ENCODE measurements around the gene PLEKHH2. TPM values are rescaled to one million over a fixed set of nuclear protein-coding genes. Genes with fewer than 3 reads are reported as not detected.

The PLEKHH2 gene
- polyA plus RNA-seq, 3 donors = not detected

DNA sequence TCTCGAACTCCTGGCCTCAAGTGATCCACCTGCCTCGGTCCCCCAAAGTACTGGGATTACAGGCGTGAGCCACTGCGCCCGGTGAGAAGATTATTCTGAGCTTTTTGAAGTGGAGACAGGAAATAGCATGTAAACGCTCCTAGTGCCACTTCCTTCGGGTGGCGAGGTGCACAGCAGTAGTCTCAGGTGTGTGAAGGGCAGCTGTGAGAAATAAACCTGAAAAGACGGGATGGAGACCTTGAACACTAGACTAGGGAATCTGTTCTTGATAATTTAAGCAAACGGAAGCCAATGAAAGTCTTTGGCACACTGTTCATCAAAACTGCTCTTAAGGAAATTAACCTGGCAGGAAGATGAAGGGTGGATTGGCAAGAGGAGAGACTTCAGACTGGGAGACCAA, 439 bp upstream of the PLEKHH2 start:
- H3K4me1 Mint-ChIP-seq = peaks cover 16% of the 10 kb centered on the region
- peaks cover 0 to 6% of the 10 kb centered on the region in 2 donors for H3K36me3 Mint-ChIP-seq
- peaks cover 2 to 18% (median 13%) of the 10 kb centered on the region in 7 donors for H3K9me3 Mint-ChIP-seq
- TF ChIP-seq, protein P1, sequence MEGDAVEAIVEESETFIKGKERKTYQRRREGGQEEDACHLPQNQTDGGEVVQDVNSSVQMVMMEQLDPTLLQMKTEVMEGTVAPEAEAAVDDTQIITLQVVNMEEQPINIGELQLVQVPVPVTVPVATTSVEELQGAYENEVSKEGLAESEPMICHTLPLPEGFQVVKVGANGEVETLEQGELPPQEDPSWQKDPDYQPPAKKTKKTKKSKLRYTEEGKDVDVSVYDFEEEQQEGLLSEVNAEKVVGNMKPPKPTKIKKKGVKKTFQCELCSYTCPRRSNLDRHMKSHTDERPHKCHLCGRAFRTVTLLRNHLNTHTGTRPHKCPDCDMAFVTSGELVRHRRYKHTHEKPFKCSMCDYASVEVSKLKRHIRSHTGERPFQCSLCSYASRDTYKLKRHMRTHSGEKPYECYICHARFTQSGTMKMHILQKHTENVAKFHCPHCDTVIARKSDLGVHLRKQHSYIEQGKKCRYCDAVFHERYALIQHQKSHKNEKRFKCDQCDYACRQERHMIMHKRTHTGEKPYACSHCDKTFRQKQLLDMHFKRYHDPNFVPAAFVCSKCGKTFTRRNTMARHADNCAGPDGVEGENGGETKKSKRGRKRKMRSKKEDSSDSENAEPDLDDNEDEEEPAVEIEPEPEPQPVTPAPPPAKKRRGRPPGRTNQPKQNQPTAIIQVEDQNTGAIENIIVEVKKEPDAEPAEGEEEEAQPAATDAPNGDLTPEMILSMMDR (IDR thresholded peaks at IDR 0.05) = no peak
- WGBS (ENCODE audit: insufficient coverage) = 25% methylated on average over 9 of the region's 10 CpGs
- H3K4me3 Mint-ChIP-seq = peak overlapping the region; percentile 72 to 90
- Histone ChIP-seq H3K4me1 (ENCODE audit: control insufficient read depth in 1 of 2, insufficient read depth in 2 of 2, low read length in 2 of 2) (peaks cover 17 to 19% of the 10 kb centered on the region in 2 donors), H3K79me2 (ENCODE audit: insufficient read depth, low read length) (no peaks in the 10 kb centered on the region), H3K4me2 (replicated peaks; ENCODE audit: extremely low read depth, low read length, poor library complexity, severe bottlenecking) (peak overlapping the region; percentile 89), H4K20me1 (ENCODE audit: insufficient read depth, low read length) (no peaks in the 10 kb centered on the region), H3K27me3 (ENCODE audit: control insufficient read depth in 2 of 2, insufficient read depth in 2 of 2, low read length in 2 of 2) (peaks cover 40 to 66% of the 10 kb centered on the region in 2 donors), H3K36me3 (replicated peaks in 1 of 2; ENCODE audit: control insufficient read depth in 1 of 2, insufficient read depth in 2 of 2, low read length in 2 of 2) (no peaks in the 10 kb centered on the region), H3K4me3 (replicated peaks in 1 of 3; ENCODE audit: low read depth in 2 of 3, low read length in 3 of 3) (peak overlapping the region; percentile 29 to 76 (median 49)), H3K9me3 (replicated peaks in 1 of 2; ENCODE audit: control insufficient read depth in 1 of 2, insufficient read depth in 1 of 2, low read length in 2 of 2) (peaks cover 4 to 9% of the 10 kb centered on the region in 2 donors), H2AFZ (ENCODE audit: insufficient read depth, low read depth, low read length, poor library complexity, severe bottlenecking) (peak overlapping the region; percentile 78), H3K27ac (ENCODE audit: low read depth in 1 of 2, low read length in 2 of 2) (no peak overlapping the region), H3K9ac (ENCODE audit: insufficient read depth, low read length, poor library complexity, severe bottlenecking) (peak overlapping the region; percentile 56)
- H3K27me3 Mint-ChIP-seq (ENCODE audit: low read depth in 3 of 3) = peaks cover 49 to 69% (median 55%) of the 10 kb centered on the region in 3 donors
- DNase-seq = no peak
- intact Hi-C loops (cut with micrococcal nuclease) = no loop called here
- peak overlapping the region in 1 of 7 donors; percentile 70 for H3K27ac Mint-ChIP-seq

DNA sequence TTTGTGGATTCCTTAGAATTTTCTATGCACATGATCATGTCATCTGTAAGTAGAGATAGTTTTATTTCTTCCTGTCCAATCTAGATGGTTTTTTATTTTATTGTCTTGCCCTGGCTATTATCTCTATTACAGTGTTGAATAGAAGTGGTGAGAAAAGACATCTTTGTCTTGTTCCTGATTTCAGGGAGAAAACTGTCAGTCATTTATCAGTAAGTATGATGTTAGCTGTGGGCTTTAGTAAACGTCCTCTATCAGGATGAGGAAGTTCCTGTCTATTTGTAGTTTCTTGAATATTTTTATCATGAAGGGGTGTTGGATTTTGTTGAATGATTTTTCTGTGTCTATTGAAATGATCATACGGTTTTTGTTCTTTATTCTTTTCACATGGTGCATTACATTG, 5.3 kb downstream of the PLEKHH2 start:
- no peak overlapping the region for H3K27ac Mint-ChIP-seq
- peaks cover 0 to 3% of the 10 kb centered on the region in 2 donors for H3K36me3 Mint-ChIP-seq
- H3K4me1 ChIP-seq (ENCODE audit: control insufficient read depth in 1 of 2, insufficient read depth in 2 of 2, low read length in 2 of 2) = peaks cover 8 to 10% of the 10 kb centered on the region in 2 donors
- no peak for DNase-seq
- H3K27ac ChIP-seq (ENCODE audit: low read depth in 1 of 2, low read length in 2 of 2) = no peak overlapping the region
- no peaks in the 10 kb centered on the region for H3K79me2 ChIP-seq (ENCODE audit: insufficient read depth, low read length)
- WGBS (ENCODE audit: insufficient coverage) = 0% methylated on average over 1 of the region's 2 CpGs
- no peaks in the 10 kb centered on the region for H4K20me1 ChIP-seq (ENCODE audit: insufficient read depth, low read length)
- H3K4me3 Mint-ChIP-seq = no peak overlapping the region
- no peak overlapping the region for H3K4me3 ChIP-seq (replicated peaks in 1 of 3; ENCODE audit: low read depth in 2 of 3, low read length in 3 of 3)
- H3K4me2 ChIP-seq (replicated peaks; ENCODE audit: extremely low read depth, low read length, poor library complexity, severe bottlenecking) = no peak overlapping the region
- H2AFZ ChIP-seq (ENCODE audit: insufficient read depth, low read depth, low read length, poor library complexity, severe bottlenecking) = no peak overlapping the region
- H3K36me3 ChIP-seq (replicated peaks in 1 of 2; ENCODE audit: control insufficient read depth in 1 of 2, insufficient read depth in 2 of 2, low read length in 2 of 2) = no peaks in the 10 kb centered on the region
- peaks cover 2 to 10% (median 8%) of the 10 kb centered on the region in 7 donors for H3K9me3 Mint-ChIP-seq
- intact Hi-C loops (cut with micrococcal nuclease) = no loop called here
- no peak overlapping the region for H3K9ac ChIP-seq (ENCODE audit: insufficient read depth, low read length, poor library complexity, severe bottlenecking)
- H3K9me3 ChIP-seq (replicated peaks in 1 of 2; ENCODE audit: control insufficient read depth in 1 of 2, insufficient read depth in 1 of 2, low read length in 2 of 2) = peaks cover 4% of the 10 kb centered on the region in 2 donors
- H3K27me3 ChIP-seq (ENCODE audit: control insufficient read depth in 2 of 2, insufficient read depth in 2 of 2, low read length in 2 of 2) = peaks cover 11 to 26% of the 10 kb centered on the region in 2 donors
- TF ChIP-seq, protein P1 (IDR thresholded peaks at IDR 0.05) = no peak
- peaks cover 11 to 25% (median 17%) of the 10 kb centered on the region in 3 donors for H3K27me3 Mint-ChIP-seq (ENCODE audit: low read depth in 3 of 3)
- H3K4me1 Mint-ChIP-seq = peaks cover 8% of the 10 kb centered on the region

Measured in CD14-positive monocyte (primary cell).